HEK293 (cell line): ENCODE measurements around the gene TNRC6A.

Experiments
- BCL11A ChIP-seq: fragments of 450-650 bp; formaldehyde crosslinking; IDR thresholded peaks from 2 replicates; pipeline ENCODE4 v1.5.1; 2016; ENCODE audit warnings: low read depth, missing biosample characterization, missing genetic modification characterization
- KLF7 ChIP-seq: fragments of 450-650 bp; formaldehyde crosslinking; IDR thresholded peaks from 2 replicates; pipeline ENCODE4 v1.5.1; 2016; ENCODE audit warnings: missing biosample characterization, missing genetic modification characterization, borderline replicate concordance
- MZF1 ChIP-seq: fragments of 450-650 bp; formaldehyde crosslinking; IDR thresholded peaks from 2 replicates; pipeline ENCODE4 v1.5.1; 2017; ENCODE audit warnings: missing biosample characterization, missing genetic modification characterization, borderline replicate concordance
- PRDM1 ChIP-seq: fragments of 450-650 bp; formaldehyde crosslinking; IDR thresholded peaks from 2 replicates; pipeline ENCODE4; 2016; ENCODE audit warnings: missing biosample characterization, missing genetic modification characterization
- SCRT1 ChIP-seq: fragments of 450-650 bp; formaldehyde crosslinking; IDR thresholded peaks from 2 replicates; pipeline ENCODE4 v1.5.1; 2016; ENCODE audit warnings: missing biosample characterization, missing genetic modification characterization, borderline replicate concordance
- SP2 ChIP-seq: fragments of 450-650 bp; formaldehyde crosslinking; IDR thresholded peaks from 2 replicates; pipeline ENCODE4 v1.5.1; 2016; ENCODE audit warnings: missing biosample characterization, missing genetic modification characterization
- SP7 ChIP-seq: fragments of 450-650 bp; formaldehyde crosslinking; IDR thresholded peaks from 2 replicates; pipeline ENCODE4 v1.5.1; 2016; ENCODE audit warnings: missing biosample characterization, missing genetic modification characterization
- ZBTB1 ChIP-seq: fragments of 450-650 bp; formaldehyde crosslinking; IDR thresholded peaks from 2 replicates; pipeline ENCODE4 v1.5.1; 2016; ENCODE audit warnings: missing biosample characterization, missing genetic modification characterization
- ZBTB48 ChIP-seq: fragments of 450-650 bp; formaldehyde crosslinking; IDR thresholded peaks from 2 replicates; pipeline ENCODE4 v1.5.1; 2016; ENCODE audit warnings: missing biosample characterization, missing genetic modification characterization
- ZFP41 ChIP-seq: fragments of 450-650 bp; formaldehyde crosslinking; IDR thresholded peaks from 2 replicates; pipeline ENCODE4 v1.5.1; 2016; ENCODE audit warnings: missing biosample characterization, missing genetic modification characterization, borderline replicate concordance
- ZFP69B ChIP-seq: fragments of 450-650 bp; formaldehyde crosslinking; IDR thresholded peaks from 2 replicates; pipeline ENCODE4 v1.5.1; 2016; ENCODE audit warnings: missing biosample characterization, missing genetic modification characterization
- ZNF121 ChIP-seq: fragments of 450-650 bp; formaldehyde crosslinking; IDR thresholded peaks from 2 replicates; pipeline ENCODE4 v1.5.1; 2016; ENCODE audit warnings: missing biosample characterization, missing genetic modification characterization
- ZNF146 ChIP-seq: fragments of 450-650 bp; formaldehyde crosslinking; IDR thresholded peaks from 2 replicates; pipeline ENCODE4 v1.5.1; 2016; ENCODE audit warnings: missing biosample characterization, missing genetic modification characterization
- ZNF16 ChIP-seq: fragments of 450-650 bp; formaldehyde crosslinking; IDR thresholded peaks from 2 replicates; pipeline ENCODE4 v1.5.1; 2016; ENCODE audit warnings: low read depth, missing biosample characterization, missing genetic modification characterization
- ZNF223 ChIP-seq: fragments of 450-650 bp; formaldehyde crosslinking; IDR thresholded peaks from 2 replicates; pipeline ENCODE4 v1.5.1; 2016; ENCODE audit warnings: missing biosample characterization, missing genetic modification characterization
- ZNF302 ChIP-seq: fragments of 450-650 bp; formaldehyde crosslinking; IDR thresholded peaks from 2 replicates; pipeline ENCODE4 v1.5.1; 2016; ENCODE audit warnings: missing biosample characterization, missing genetic modification characterization, low read depth
- ZNF335 ChIP-seq: fragments of 450-650 bp; formaldehyde crosslinking; conservative IDR thresholded peaks from 2 replicates; pipeline ENCODE4 v1.5.1; 2016; ENCODE audit warnings: missing biosample characterization, missing genetic modification characterization
- ZNF37A ChIP-seq: fragments of 450-650 bp; IDR thresholded peaks from 2 replicates; pipeline ENCODE4 v1.5.1; 2018; ENCODE audit warnings: missing biosample characterization, missing genetic modification characterization
- ZNF391 ChIP-seq: fragments of 450-650 bp; formaldehyde crosslinking; IDR thresholded peaks from 2 replicates; pipeline ENCODE4 v1.5.1; 2016; ENCODE audit warnings: low read depth, missing biosample characterization, missing genetic modification characterization, borderline replicate concordance
- ZNF416 ChIP-seq: fragments of 450-650 bp; formaldehyde crosslinking; IDR thresholded peaks from 2 replicates; pipeline ENCODE4 v1.5.1; 2016; ENCODE audit warnings: missing biosample characterization, missing genetic modification characterization
- ZNF48 ChIP-seq: fragments of 450-650 bp; formaldehyde crosslinking; IDR thresholded peaks from 2 replicates; pipeline ENCODE4 v1.5.1; 2016; ENCODE audit warnings: missing biosample characterization, missing genetic modification characterization
- ZNF521 ChIP-seq: fragments of 450-650 bp; formaldehyde crosslinking; IDR thresholded peaks from 2 replicates; pipeline ENCODE4 v1.5.1; 2017; ENCODE audit warnings: missing biosample characterization, mild to moderate bottlenecking, missing genetic modification characterization
- ZNF530 ChIP-seq: fragments of 450-650 bp; formaldehyde crosslinking; IDR thresholded peaks from 2 replicates; pipeline ENCODE4 v1.5.1; 2016; ENCODE audit warnings: low read depth, missing biosample characterization, missing genetic modification characterization
- ZNF549 ChIP-seq: fragments of 450-650 bp; IDR thresholded peaks from 2 replicates; pipeline ENCODE4 v1.5.1; 2018; ENCODE audit warnings: missing biosample characterization, missing genetic modification characterization, mild to moderate bottlenecking, inconsistent platforms, moderate library complexity
- ZNF560 ChIP-seq: fragments of 450-650 bp; formaldehyde crosslinking; IDR thresholded peaks from 2 replicates; pipeline ENCODE4 v1.5.1; 2017; ENCODE audit warnings: missing biosample characterization, missing genetic modification characterization, borderline replicate concordance
- ZNF561 ChIP-seq: fragments of 450-650 bp; IDR thresholded peaks from 2 replicates; pipeline ENCODE4 v1.5.1; 2018; ENCODE audit warnings: missing biosample characterization, missing genetic modification characterization, borderline replicate concordance
- ZNF621 ChIP-seq: fragments of 450-650 bp; formaldehyde crosslinking; IDR thresholded peaks from 2 replicates; pipeline ENCODE4 v1.5.1; 2017; ENCODE audit warnings: missing biosample characterization, missing genetic modification characterization
- ZNF658 ChIP-seq: fragments of 450-650 bp; formaldehyde crosslinking; IDR thresholded peaks from 2 replicates; pipeline ENCODE4; 2016; ENCODE audit warnings: missing biosample characterization, missing genetic modification characterization
- ZNF768 ChIP-seq: fragments of 450-650 bp; formaldehyde crosslinking; IDR thresholded peaks from 2 replicates; pipeline ENCODE4 v1.5.1; 2018; ENCODE audit warnings: missing biosample characterization, mild to moderate bottlenecking, missing genetic modification characterization
- ZNF776 ChIP-seq: fragments of 450-650 bp; formaldehyde crosslinking; IDR thresholded peaks from 2 replicates; pipeline ENCODE4 v1.5.0; 2017; ENCODE audit warnings: missing biosample characterization, missing genetic modification characterization, borderline replicate concordance
- TF ChIP-seq, protein P1 (sequence below): fragments of 450-650 bp; formaldehyde crosslinking; IDR thresholded peaks from 2 replicates; pipeline ENCODE4 v1.5.1; 2017; ENCODE audit warnings: missing biosample characterization, missing genetic modification characterization
- TF ChIP-seq, protein P2 (sequence below): fragments of 450-650 bp; formaldehyde crosslinking; IDR thresholded peaks from 2 replicates; pipeline ENCODE4 v1.5.1; 2016; ENCODE audit warnings: missing biosample characterization, missing genetic modification characterization
- TF ChIP-seq, protein P3 (sequence below): fragments of 450-650 bp; IDR thresholded peaks from 2 replicates; pipeline ENCODE4 v1.5.1; 2018; ENCODE audit warnings: missing biosample characterization, mild to moderate bottlenecking, missing genetic modification characterization
- TF ChIP-seq, protein P4 (sequence below): fragments of 450-650 bp; formaldehyde crosslinking; IDR thresholded peaks from 2 replicates; pipeline ENCODE4 v1.5.1; 2016; ENCODE audit warnings: missing biosample characterization, missing genetic modification characterization
- TF ChIP-seq, protein P5 (sequence below): sonication (generic); formaldehyde crosslinking; IDR thresholded peaks from 2 replicates; pipeline ENCODE4 v1.8.1; 2022; ENCODE audit warnings: mild to moderate bottlenecking, moderate library complexity, missing genetic modification reagents

The TNRC6A gene

DNA sequence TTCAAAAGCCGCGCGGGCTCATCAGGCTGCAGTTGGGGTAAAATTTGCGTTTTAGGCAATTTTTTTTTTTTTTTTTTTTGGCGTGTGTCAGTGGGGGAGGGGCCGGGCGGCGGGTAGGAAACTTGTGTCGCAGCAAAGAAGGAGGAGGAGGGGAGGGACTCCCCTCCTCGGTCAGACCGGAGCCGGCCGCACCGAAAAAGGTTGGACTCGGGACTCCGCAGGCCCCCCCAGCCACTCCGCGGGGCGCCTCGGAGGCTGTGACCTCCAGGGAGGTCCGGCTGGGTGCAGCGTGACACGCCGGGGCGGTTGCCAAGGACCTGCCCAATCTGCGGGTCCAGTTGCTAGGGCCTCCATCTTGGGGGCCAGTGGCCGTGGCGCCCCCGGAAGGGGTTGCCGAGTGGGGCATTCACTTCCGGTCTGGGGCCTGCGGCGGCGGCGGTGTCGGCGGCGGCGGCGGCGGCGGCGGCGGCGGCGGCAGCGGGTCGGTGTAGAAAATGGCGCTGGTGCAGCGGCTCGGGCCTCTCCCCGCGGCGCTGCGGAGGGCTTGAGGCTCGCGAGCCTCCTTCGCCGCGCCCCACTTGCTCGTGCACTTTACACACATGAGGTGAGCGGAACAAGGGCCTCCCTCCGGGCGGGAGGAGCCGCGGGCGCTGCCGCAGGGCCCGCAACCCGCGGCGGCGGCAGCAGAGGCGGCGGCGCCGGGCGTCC lies at the start of gene TNRC6A (continued):
- TF ChIP-seq, protein P1, sequence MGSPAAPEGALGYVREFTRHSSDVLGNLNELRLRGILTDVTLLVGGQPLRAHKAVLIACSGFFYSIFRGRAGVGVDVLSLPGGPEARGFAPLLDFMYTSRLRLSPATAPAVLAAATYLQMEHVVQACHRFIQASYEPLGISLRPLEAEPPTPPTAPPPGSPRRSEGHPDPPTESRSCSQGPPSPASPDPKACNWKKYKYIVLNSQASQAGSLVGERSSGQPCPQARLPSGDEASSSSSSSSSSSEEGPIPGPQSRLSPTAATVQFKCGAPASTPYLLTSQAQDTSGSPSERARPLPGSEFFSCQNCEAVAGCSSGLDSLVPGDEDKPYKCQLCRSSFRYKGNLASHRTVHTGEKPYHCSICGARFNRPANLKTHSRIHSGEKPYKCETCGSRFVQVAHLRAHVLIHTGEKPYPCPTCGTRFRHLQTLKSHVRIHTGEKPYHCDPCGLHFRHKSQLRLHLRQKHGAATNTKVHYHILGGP (tag by site-specific recombination): no peak
- TF ChIP-seq SP7 (peak; percentile 71), ZNF391 (tag by site-specific recombination) (peak; percentile 29; the same call in 1 of the 2 replicates), ZFP41 (tag by site-specific recombination) (no peak), ZNF146 (no peak), ZNF549 (tag by site-specific recombination) (no peak), ZNF560 (tag by site-specific recombination) (no peak), ZNF335 (peak; percentile 89), ZNF121 (tag by site-specific recombination) (no peak), ZNF48 (tag by site-specific recombination) (no peak), ZNF223 (no peak), ZFP69B (no peak), SP2 (peak; percentile 83), ZNF416 (tag by site-specific recombination) (no peak), ZNF16 (no peak), ZNF658 (tag by site-specific recombination) (no peak), ZNF621 (tag by site-specific recombination) (no peak), ZNF768 (tag by site-specific recombination) (no peak), MZF1 (no peak), ZNF776 (tag by site-specific recombination) (no peak), ZNF521 (tag by site-specific recombination) (no peak), KLF7 (tag by site-specific recombination) (no peak; the same call in 1 of the 2 replicates), ZNF37A (tag by site-specific recombination) (no peak), ZNF302 (no peak), ZBTB48 (tag by site-specific recombination) (no peak), SCRT1 (no peak), ZBTB1 (no peak), ZNF561 (0 out of 2 replicates have a peak, but pooled peaks have one; percentile 55), BCL11A (tag by site-specific recombination) (0 out of 2 replicates have a peak, but pooled peaks have one; percentile 25), PRDM1 (tag by site-specific recombination) (no peak), ZNF530 (no peak)
- TF ChIP-seq, protein P2, sequence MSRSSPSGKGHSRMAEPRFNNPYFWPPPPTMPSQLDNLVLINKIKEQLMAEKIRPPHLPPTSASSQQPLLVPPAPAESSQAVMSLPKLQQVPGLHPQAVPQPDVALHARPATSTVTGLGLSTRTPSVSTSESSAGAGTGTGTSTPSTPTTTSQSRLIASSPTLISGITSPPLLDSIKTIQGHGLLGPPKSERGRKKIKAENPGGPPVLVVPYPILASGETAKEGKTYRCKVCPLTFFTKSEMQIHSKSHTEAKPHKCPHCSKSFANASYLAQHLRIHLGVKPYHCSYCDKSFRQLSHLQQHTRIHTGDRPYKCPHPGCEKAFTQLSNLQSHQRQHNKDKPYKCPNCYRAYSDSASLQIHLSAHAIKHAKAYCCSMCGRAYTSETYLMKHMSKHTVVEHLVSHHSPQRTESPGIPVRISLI (tag by site-specific recombination): peak; percentile 95
- TF ChIP-seq, protein P3, sequence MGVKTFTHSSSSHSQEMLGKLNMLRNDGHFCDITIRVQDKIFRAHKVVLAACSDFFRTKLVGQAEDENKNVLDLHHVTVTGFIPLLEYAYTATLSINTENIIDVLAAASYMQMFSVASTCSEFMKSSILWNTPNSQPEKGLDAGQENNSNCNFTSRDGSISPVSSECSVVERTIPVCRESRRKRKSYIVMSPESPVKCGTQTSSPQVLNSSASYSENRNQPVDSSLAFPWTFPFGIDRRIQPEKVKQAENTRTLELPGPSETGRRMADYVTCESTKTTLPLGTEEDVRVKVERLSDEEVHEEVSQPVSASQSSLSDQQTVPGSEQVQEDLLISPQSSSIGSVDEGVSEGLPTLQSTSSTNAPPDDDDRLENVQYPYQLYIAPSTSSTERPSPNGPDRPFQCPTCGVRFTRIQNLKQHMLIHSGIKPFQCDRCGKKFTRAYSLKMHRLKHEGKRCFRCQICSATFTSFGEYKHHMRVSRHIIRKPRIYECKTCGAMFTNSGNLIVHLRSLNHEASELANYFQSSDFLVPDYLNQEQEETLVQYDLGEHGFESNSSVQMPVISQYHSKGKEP (tag by site-specific recombination): peak; percentile 13; the same call in 1 of the 2 replicates
- TF ChIP-seq, protein P4, sequence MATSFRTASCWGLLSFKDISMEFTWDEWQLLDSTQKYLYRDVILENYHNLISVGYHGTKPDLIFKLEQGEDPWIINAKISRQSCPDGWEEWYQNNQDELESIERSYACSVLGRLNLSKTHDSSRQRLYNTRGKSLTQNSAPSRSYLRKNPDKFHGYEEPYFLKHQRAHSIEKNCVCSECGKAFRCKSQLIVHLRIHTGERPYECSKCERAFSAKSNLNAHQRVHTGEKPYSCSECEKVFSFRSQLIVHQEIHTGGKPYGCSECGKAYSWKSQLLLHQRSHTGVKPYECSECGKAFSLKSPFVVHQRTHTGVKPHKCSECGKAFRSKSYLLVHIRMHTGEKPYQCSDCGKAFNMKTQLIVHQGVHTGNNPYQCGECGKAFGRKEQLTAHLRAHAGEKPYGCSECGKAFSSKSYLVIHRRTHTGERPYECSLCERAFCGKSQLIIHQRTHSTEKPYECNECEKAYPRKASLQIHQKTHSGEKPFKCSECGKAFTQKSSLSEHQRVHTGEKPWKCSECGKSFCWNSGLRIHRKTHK (tag by site-specific recombination): no peak
- TF ChIP-seq, protein P5, sequence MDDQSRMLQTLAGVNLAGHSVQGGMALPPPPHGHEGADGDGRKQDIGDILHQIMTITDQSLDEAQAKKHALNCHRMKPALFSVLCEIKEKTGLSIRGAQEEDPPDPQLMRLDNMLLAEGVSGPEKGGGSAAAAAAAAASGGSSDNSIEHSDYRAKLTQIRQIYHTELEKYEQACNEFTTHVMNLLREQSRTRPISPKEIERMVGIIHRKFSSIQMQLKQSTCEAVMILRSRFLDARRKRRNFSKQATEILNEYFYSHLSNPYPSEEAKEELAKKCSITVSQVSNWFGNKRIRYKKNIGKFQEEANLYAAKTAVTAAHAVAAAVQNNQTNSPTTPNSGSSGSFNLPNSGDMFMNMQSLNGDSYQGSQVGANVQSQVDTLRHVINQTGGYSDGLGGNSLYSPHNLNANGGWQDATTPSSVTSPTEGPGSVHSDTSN (CRISPR knock-in tag): 0 out of 2 replicates have a peak, but pooled peaks have one; percentile 38
